ENCODE data around the gene PILRA.

PILRA gene

GRCh38 chr7:100413889-100414288 is 40.6 kb downstream of the PILRA start:
- DNase-seq = no peak

- no peak for DNase-seq
Measured at GRCh38 chr7:100415448-100415847, 42.2 kb downstream of the PILRA start.

- DNase-seq = no peak
Measured at GRCh38 chr7:100418930-100419659, 45.8 kb downstream of the PILRA start.

- DNase-seq = no peak
Measured at GRCh38 chr7:100419660-100420226, 46.5 kb downstream of the PILRA start.

- DNase-seq = no peak
Measured at GRCh38 chr7:100423315-100423714, 50.0 kb downstream of the PILRA start.

GRCh38 chr7:100425347-100425746 is 52.1 kb downstream of the PILRA start:
- no peak for DNase-seq

GRCh38 chr7:100426516-100426915 is 53.2 kb downstream of the PILRA start:
- no peak for DNase-seq

GRCh38 chr7:100427762-100428198 is 54.5 kb downstream of the PILRA start:
- no peak for DNase-seq

GRCh38 chr7:100428199-100428966 is 55.1 kb downstream of the PILRA start, which contains the start of gene ZCWPW1:
ZCWPW1 (minus strand) TSS chr7:100428703; CDS start chr7:100420649, 8,054 bp downstream.
- peak; percentile 97 for DNase-seq

GRCh38 chr7:100428967-100429636 is 55.8 kb downstream of the PILRA start:
- peak; percentile 100 for DNase-seq

- peak; percentile 99 for DNase-seq
Measured at GRCh38 chr7:100429637-100430492, 56.6 kb downstream of the PILRA start, which contains the start of gene MEPCE. MEPCE (plus strand) TSS chr7:100429831; CDS start chr7:100430019, 188 bp downstream.

GRCh38 chr7:100430493-100431285 is 57.4 kb downstream of the PILRA start:
- no peak for DNase-seq

- DNase-seq = no peak
Measured at GRCh38 chr7:100431286-100431735, 58.0 kb downstream of the PILRA start.

- no peak for DNase-seq
Measured at GRCh38 chr7:100432053-100432452, 58.8 kb downstream of the PILRA start.

GRCh38 chr7:100432621-100433275 is 59.5 kb downstream of the PILRA start:
- DNase-seq = no peak

- no peak for DNase-seq
Measured at GRCh38 chr7:100433276-100433591, 59.9 kb downstream of the PILRA start.

GRCh38 chr7:100433592-100434296 is 60.5 kb downstream of the PILRA start:
- DNase-seq = no peak

GRCh38 chr7:100434297-100435144 is 61.2 kb downstream of the PILRA start:
- DNase-seq = no peak

All from femur (tissue), 1 donor.